Hematopoietic multipotent progenitor cell (in vitro differentiated cells): ENCODE measurements around the gene MYH7. TPM values are rescaled to one million over a fixed set of nuclear protein-coding genes. Genes with fewer than 3 reads are reported as not detected.
A peak's percentile ranks its signal among the peaks of the same experiment; 100 is the strongest.
"Not testable (repeated sequence)": the region's sequence is repeated elsewhere in the genome, so short reads cannot be mapped to it uniquely, and the experiment has no call there.

Experiments used
- DNase-seq, 3 donors: peaks; one replicate each; pipeline ENCODE4 v3.0.0-alpha.2; 2011 to 2015; ENCODE audit warnings: low read depth in 2 of 3, low spot score in 2 of 3
- total RNA-seq: library from RNA; depleted of rRNA; stranded (reverse); fragments of >200 nt; gene quantifications from one replicate; pipeline ENCODE4 v1.2.3, GENCODE V29; 2012

Gene MYH7
- total RNA-seq, 1 donor: not detected

- DNase-seq: not testable (repeated sequence)
Observed at GRCh38 chr14:23389871-23390270, 45.6 kb downstream of the MYH7 start.

- no peak for DNase-seq
Observed at GRCh38 chr14:23389396-23389795, 46.1 kb downstream of the MYH7 start.

GRCh38 chr14:23388996-23389395 is 46.5 kb downstream of the MYH7 start:
- no peak for DNase-seq

GRCh38 chr14:23387916-23388882 is 47.3 kb downstream of the MYH7 start:
- no peak for DNase-seq

GRCh38 chr14:23386999-23387398 is 48.5 kb downstream of the MYH7 start:
- DNase-seq: no peak

- DNase-seq: not testable (repeated sequence)
Observed at GRCh38 chr14:23386266-23386657, 49.2 kb downstream of the MYH7 start.

GRCh38 chr14:23385642-23386265 is 49.7 kb downstream of the MYH7 start:
- no peak for DNase-seq

GRCh38 chr14:23385244-23385641 is 50.2 kb downstream of the MYH7 start:
- no peak for DNase-seq

- no peak for DNase-seq
Observed at GRCh38 chr14:23384364-23385080, 50.9 kb downstream of the MYH7 start.

- peak in 1 of 3 donors; percentile 42 for DNase-seq
Observed at GRCh38 chr14:23382731-23383440, 52.6 kb downstream of the MYH7 start.

GRCh38 chr14:23382276-23382675 is 53.2 kb downstream of the MYH7 start:
- no peak for DNase-seq

GRCh38 chr14:23381871-23382270 is 53.6 kb downstream of the MYH7 start:
- no peak for DNase-seq

- DNase-seq: no peak
Observed at GRCh38 chr14:23380976-23381375, 54.5 kb downstream of the MYH7 start.

GRCh38 chr14:23380197-23380914 is 55.1 kb downstream of the MYH7 start:
- DNase-seq: no peak

GRCh38 chr14:23379366-23380196 is 55.9 kb downstream of the MYH7 start:
- DNase-seq: peak; percentile 54 to 67 (median 59)

GRCh38 chr14:23378612-23379220 is 56.7 kb downstream of the MYH7 start:
- no peak for DNase-seq

GRCh38 chr14:23377573-23378563 is 57.6 kb downstream of the MYH7 start:
- peak in 2 of 3 donors; percentile 21 to 34 for DNase-seq

GRCh38 chr14:23377198-23377550 is 58.3 kb downstream of the MYH7 start:
- no peak for DNase-seq
